ENCODE data around the gene CD99. TPM values are rescaled to one million over a fixed set of nuclear protein-coding genes. Genes with fewer than 3 reads are reported as not detected.

The CD99 gene
- total RNA-seq, 1 experiment from 2014 or later = 77.9 TPM

DNA sequence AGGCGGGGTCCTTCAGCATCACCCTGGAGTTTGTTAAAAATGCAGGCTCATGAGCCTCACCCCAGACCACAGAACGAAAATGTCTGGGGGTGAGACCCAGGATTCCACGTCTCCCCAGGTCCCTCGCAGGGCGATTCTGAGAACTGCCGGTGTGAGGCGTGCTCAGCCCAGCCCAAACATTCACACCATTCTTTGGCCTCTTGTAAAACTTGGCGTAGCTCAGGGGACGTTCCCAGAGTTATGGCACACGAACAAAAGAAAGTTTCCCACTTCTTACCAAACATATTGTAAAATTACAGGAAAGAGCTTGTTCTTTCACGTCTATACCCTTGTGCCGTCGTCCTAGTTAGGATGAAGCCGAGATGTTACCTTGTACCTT is 12.9 kb downstream of the CD99 start (continued):
- TF ChIP-seq ZBTB21 (CRISPR knock-in tag; IDR thresholded peaks at IDR 0.05; ENCODE audit: borderline replicate concordance) (no peak), GTF2I (CRISPR knock-in tag; conservative IDR thresholded peaks at IDR 0.05) (no peak), TEAD1 (CRISPR knock-in tag; IDR thresholded peaks at IDR 0.05) (no peak), ESRRA (CRISPR knock-in tag; IDR thresholded peaks at IDR 0.05; ENCODE audit: borderline replicate concordance) (no peak)
- TF ChIP-seq, protein P1, sequence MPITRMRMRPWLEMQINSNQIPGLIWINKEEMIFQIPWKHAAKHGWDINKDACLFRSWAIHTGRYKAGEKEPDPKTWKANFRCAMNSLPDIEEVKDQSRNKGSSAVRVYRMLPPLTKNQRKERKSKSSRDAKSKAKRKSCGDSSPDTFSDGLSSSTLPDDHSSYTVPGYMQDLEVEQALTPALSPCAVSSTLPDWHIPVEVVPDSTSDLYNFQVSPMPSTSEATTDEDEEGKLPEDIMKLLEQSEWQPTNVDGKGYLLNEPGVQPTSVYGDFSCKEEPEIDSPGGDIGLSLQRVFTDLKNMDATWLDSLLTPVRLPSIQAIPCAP (CRISPR knock-in tag; IDR thresholded peaks at IDR 0.05) = no peak
- TF ChIP-seq, protein P2, sequence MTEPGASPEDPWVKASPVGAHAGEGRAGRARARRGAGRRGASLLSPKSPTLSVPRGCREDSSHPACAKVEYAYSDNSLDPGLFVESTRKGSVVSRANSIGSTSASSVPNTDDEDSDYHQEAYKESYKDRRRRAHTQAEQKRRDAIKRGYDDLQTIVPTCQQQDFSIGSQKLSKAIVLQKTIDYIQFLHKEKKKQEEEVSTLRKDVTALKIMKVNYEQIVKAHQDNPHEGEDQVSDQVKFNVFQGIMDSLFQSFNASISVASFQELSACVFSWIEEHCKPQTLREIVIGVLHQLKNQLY (CRISPR knock-in tag; IDR thresholded peaks at IDR 0.05) = no peak
- TF ChIP-seq, protein P3, sequence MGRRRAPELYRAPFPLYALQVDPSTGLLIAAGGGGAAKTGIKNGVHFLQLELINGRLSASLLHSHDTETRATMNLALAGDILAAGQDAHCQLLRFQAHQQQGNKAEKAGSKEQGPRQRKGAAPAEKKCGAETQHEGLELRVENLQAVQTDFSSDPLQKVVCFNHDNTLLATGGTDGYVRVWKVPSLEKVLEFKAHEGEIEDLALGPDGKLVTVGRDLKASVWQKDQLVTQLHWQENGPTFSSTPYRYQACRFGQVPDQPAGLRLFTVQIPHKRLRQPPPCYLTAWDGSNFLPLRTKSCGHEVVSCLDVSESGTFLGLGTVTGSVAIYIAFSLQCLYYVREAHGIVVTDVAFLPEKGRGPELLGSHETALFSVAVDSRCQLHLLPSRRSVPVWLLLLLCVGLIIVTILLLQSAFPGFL (CRISPR knock-in tag; IDR thresholded peaks at IDR 0.05; ENCODE audit: borderline replicate concordance) = no peak
- TF ChIP-seq, protein P4, sequence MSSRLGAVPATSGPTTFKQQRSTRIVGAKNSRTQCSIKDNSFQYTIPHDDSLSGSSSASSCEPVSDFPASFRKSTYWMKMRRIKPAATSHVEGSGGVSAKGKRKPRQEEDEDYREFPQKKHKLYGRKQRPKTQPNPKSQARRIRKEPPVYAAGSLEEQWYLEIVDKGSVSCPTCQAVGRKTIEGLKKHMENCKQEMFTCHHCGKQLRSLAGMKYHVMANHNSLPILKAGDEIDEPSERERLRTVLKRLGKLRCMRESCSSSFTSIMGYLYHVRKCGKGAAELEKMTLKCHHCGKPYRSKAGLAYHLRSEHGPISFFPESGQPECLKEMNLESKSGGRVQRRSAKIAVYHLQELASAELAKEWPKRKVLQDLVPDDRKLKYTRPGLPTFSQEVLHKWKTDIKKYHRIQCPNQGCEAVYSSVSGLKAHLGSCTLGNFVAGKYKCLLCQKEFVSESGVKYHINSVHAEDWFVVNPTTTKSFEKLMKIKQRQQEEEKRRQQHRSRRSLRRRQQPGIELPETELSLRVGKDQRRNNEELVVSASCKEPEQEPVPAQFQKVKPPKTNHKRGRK (CRISPR knock-in tag; IDR thresholded peaks at IDR 0.05; ENCODE audit: borderline replicate concordance) = no peak
- TF ChIP-seq, protein P5, sequence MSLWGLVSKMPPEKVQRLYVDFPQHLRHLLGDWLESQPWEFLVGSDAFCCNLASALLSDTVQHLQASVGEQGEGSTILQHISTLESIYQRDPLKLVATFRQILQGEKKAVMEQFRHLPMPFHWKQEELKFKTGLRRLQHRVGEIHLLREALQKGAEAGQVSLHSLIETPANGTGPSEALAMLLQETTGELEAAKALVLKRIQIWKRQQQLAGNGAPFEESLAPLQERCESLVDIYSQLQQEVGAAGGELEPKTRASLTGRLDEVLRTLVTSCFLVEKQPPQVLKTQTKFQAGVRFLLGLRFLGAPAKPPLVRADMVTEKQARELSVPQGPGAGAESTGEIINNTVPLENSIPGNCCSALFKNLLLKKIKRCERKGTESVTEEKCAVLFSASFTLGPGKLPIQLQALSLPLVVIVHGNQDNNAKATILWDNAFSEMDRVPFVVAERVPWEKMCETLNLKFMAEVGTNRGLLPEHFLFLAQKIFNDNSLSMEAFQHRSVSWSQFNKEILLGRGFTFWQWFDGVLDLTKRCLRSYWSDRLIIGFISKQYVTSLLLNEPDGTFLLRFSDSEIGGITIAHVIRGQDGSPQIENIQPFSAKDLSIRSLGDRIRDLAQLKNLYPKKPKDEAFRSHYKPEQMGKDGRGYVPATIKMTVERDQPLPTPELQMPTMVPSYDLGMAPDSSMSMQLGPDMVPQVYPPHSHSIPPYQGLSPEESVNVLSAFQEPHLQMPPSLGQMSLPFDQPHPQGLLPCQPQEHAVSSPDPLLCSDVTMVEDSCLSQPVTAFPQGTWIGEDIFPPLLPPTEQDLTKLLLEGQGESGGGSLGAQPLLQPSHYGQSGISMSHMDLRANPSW (CRISPR knock-in tag; conservative IDR thresholded peaks at IDR 0.05; ENCODE audit: low read depth) = no peak

DNA sequence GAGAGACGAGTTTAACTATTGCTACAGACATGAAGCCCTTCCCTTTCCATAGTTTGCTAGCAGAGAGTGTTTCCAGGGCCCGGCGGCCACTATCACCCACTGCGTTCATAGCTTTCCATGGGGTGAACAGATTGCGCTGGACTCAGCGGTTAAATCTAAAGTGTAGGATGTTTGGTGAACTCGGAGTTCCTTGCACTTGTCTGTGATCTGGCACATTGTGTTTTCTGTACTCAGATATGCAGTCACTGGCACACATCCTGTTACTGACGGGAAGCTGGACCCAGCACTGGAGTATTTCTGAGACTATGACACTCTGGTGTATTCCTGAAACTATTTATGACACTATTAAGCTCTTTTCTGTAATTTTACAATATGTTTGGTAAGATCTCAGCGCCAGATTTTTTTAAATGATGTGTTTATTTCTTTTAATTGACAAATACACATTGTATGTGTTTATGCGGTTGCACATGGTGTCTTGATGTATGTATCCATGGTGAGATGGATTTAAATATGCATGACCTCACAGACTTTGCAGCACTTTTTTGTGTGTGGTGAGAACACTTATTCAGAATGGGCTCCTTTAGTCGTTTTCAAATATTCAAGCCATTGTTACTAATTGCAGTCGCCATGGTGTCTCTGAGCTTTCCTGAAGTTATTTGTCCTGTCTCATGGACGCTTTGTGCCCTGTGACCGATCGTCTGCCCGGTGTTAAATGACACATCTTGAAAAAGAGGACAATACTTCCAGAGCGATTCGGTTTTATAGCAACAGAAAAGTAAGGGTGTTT is 14.1 kb downstream of the CD99 start:
- ChIA-PET CTCF (no interaction called here), POLR2A (no interaction called here)
- Mint-ChIP-seq H3K9me3 (peaks cover 5% of the 10 kb centered on the region), H3K27me3 (ENCODE audit: low read depth) (no peaks in the 10 kb centered on the region), H3K4me3 (no peak overlapping the region), H3K4me1 (peaks cover 65% of the 10 kb centered on the region), H3K27ac (peak overlapping the region; percentile 66), H3K36me3 (peaks cover 3% of the 10 kb centered on the region; the same call in 1 of the 2 replicates)
- DNase-seq (ENCODE audit: low spot score) = no peak
- TF ChIP-seq HMGA2 (CRISPR knock-in tag; IDR thresholded peaks at IDR 0.05) (no peak), OVOL2 (CRISPR knock-in tag; IDR thresholded peaks at IDR 0.05; ENCODE audit: borderline replicate concordance) (no peak), EMX1 (CRISPR knock-in tag; IDR thresholded peaks at IDR 0.05) (no peak), ZBTB21 (CRISPR knock-in tag; IDR thresholded peaks at IDR 0.05; ENCODE audit: borderline replicate concordance) (no peak), ATF1 (CRISPR knock-in tag; IDR thresholded peaks at IDR 0.05) (no peak), CBFB (CRISPR knock-in tag; IDR thresholded peaks at IDR 0.05; ENCODE audit: low read depth) (no peak), TCF7 (CRISPR knock-in tag; IDR thresholded peaks at IDR 0.05; ENCODE audit: low read depth) (no peak), NFE2L1 (CRISPR knock-in tag; IDR thresholded peaks at IDR 0.05) (no peak)
- TF ChIP-seq, protein P6, sequence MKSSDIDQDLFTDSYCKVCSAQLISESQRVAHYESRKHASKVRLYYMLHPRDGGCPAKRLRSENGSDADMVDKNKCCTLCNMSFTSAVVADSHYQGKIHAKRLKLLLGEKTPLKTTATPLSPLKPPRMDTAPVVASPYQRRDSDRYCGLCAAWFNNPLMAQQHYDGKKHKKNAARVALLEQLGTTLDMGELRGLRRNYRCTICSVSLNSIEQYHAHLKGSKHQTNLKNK (CRISPR knock-in tag; IDR thresholded peaks at IDR 0.05) = no peak
- TF ChIP-seq, protein P2 (CRISPR knock-in tag; IDR thresholded peaks at IDR 0.05) = no peak
- TF ChIP-seq, protein P7, sequence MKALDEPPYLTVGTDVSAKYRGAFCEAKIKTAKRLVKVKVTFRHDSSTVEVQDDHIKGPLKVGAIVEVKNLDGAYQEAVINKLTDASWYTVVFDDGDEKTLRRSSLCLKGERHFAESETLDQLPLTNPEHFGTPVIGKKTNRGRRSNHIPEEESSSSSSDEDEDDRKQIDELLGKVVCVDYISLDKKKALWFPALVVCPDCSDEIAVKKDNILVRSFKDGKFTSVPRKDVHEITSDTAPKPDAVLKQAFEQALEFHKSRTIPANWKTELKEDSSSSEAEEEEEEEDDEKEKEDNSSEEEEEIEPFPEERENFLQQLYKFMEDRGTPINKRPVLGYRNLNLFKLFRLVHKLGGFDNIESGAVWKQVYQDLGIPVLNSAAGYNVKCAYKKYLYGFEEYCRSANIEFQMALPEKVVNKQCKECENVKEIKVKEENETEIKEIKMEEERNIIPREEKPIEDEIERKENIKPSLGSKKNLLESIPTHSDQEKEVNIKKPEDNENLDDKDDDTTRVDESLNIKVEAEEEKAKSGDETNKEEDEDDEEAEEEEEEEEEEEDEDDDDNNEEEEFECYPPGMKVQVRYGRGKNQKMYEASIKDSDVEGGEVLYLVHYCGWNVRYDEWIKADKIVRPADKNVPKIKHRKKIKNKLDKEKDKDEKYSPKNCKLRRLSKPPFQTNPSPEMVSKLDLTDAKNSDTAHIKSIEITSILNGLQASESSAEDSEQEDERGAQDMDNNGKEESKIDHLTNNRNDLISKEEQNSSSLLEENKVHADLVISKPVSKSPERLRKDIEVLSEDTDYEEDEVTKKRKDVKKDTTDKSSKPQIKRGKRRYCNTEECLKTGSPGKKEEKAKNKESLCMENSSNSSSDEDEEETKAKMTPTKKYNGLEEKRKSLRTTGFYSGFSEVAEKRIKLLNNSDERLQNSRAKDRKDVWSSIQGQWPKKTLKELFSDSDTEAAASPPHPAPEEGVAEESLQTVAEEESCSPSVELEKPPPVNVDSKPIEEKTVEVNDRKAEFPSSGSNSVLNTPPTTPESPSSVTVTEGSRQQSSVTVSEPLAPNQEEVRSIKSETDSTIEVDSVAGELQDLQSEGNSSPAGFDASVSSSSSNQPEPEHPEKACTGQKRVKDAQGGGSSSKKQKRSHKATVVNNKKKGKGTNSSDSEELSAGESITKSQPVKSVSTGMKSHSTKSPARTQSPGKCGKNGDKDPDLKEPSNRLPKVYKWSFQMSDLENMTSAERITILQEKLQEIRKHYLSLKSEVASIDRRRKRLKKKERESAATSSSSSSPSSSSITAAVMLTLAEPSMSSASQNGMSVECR (CRISPR knock-in tag; IDR thresholded peaks at IDR 0.05; ENCODE audit: borderline replicate concordance) = no peak
- TF ChIP-seq, protein P8, sequence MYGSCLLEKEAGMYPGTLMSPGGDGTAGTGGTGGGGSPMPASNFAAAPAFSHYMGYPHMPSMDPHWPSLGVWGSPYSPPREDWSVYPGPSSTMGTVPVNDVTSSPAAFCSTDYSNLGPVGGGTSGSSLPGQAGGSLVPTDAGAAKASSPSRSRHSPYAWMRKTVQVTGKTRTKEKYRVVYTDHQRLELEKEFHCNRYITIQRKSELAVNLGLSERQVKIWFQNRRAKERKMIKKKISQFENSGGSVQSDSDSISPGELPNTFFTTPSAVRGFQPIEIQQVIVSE (CRISPR knock-in tag; IDR thresholded peaks at IDR 0.05; ENCODE audit: borderline replicate concordance) = no peak
- TF ChIP-seq, protein P9, sequence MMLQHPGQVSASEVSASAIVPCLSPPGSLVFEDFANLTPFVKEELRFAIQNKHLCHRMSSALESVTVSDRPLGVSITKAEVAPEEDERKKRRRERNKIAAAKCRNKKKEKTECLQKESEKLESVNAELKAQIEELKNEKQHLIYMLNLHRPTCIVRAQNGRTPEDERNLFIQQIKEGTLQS (CRISPR knock-in tag; conservative IDR thresholded peaks at IDR 0.05) = no peak
- no peak for ATAC-seq

Measured in WTC11 (cell line).